DOHH2 (cell line): ENCODE measurements around the gene SLC9A7.

ENCODE experiments used
- H3F3A ChIP-seq: fragments of 200-600 bp; sonication (generic), shearing (Covaris generic); 2 replicates; pipeline ENCODE4 v1.6.0; 2016; ENCODE audit warnings: antibody characterized with exemption, mild to moderate bottlenecking; ENCODE audit not compliant: control insufficient read depth, insufficient read depth
- H3K27ac ChIP-seq: fragments of 200-600 bp; sonication (generic); 2 replicates; pipeline ENCODE4 v1.5.1; 2014; ENCODE audit warnings: low read depth, mild to moderate bottlenecking, low read length, moderate library complexity
- H3K27me3 ChIP-seq: fragments of 200-600 bp; sonication (generic); 2 replicates; pipeline ENCODE4 v1.6.1; 2014; ENCODE audit warnings: mild to moderate bottlenecking, low read length, mixed read lengths; ENCODE audit not compliant: control insufficient read depth
- H3K36me3 ChIP-seq: fragments of 200-600 bp; sonication (generic); 2 replicates; pipeline ENCODE4 v1.6.1; 2014; ENCODE audit warnings: mild to moderate bottlenecking, low read length, moderate library complexity, mixed read lengths; ENCODE audit not compliant: control insufficient read depth
- H3K4me1 ChIP-seq: fragments of 200-600 bp; sonication (generic); 2 replicates; pipeline ENCODE4 v1.6.1; 2014; ENCODE audit warnings: mild to moderate bottlenecking, low read length, mixed read lengths; ENCODE audit not compliant: control insufficient read depth
- H3K4me2 ChIP-seq: fragments of 200-600 bp; sonication (generic); 2 replicates; pipeline ENCODE4 v1.6.0; 2014; ENCODE audit warnings: mild to moderate bottlenecking, low read length, moderate library complexity
- H3K4me3 ChIP-seq: fragments of 200-600 bp; sonication (generic); 2 replicates; pipeline ENCODE4 v1.5.1; 2014; ENCODE audit warnings: mild to moderate bottlenecking, low read length, mixed read lengths
- H3K79me2 ChIP-seq: fragments of 200-600 bp; sonication (generic); 2 replicates; pipeline ENCODE4 v1.6.1; 2014; ENCODE audit warnings: mild to moderate bottlenecking, low read length, mixed read lengths; ENCODE audit not compliant: control insufficient read depth
- H3K9me2 ChIP-seq: fragments of 200-600 bp; sonication (generic); replicated peaks from 2 replicates; pipeline ENCODE4 v1.6.1; 2014; ENCODE audit warnings: mild to moderate bottlenecking, low read length, mixed read lengths; ENCODE audit not compliant: control insufficient read depth
- H3K9me3 ChIP-seq: fragments of 200-600 bp; sonication (generic); 2 replicates; pipeline ENCODE4 v1.6.1; 2014; ENCODE audit warnings: antibody characterized with exemption, low read length, mixed read lengths; ENCODE audit not compliant: control insufficient read depth, insufficient read depth
- H4K20me1 ChIP-seq: fragments of 200-600 bp; sonication (generic); 2 replicates; pipeline ENCODE4 v1.6.0; 2014; ENCODE audit warnings: low read depth, mild to moderate bottlenecking, antibody characterized with exemption, low read length, moderate library complexity; ENCODE audit not compliant: control insufficient read depth, insufficient read depth
- CTCF ChIP-seq: fragments of 200-600 bp; sonication (generic); IDR thresholded peaks from one replicate; pipeline ENCODE4 v1.5.1; 2014; ENCODE audit warnings: antibody characterized with exemption, mild to moderate bottlenecking, low read depth, low read length; ENCODE audit not compliant: poor library complexity, severe bottlenecking
- EZH2phosphoT487 ChIP-seq: fragments of 200-600 bp; sonication (generic); IDR thresholded peaks from 2 replicates; pipeline ENCODE4 v1.6.1; 2017; ENCODE audit warnings: borderline replicate concordance, mild to moderate bottlenecking, antibody characterized with exemption, low read length, moderate library complexity, mixed read lengths

The SLC9A7 gene

GRCh38 chrX:46715530-46715929 is 43.4 kb downstream of the SLC9A7 start:
- Histone ChIP-seq H3K4me2 (no peak overlapping the region), H3K36me3 (0 out of 2 replicates have a peak, but pooled peaks cover 2% of the 10 kb centered on the region), H3K79me2 (peaks cover 45% of the 10 kb centered on the region), H3F3A (peaks cover 7% of the 10 kb centered on the region; the same call in 1 of the 2 replicates), H3K27ac (no peak overlapping the region), H3K4me1 (peaks cover 66% of the 10 kb centered on the region), H3K27me3 (no peaks in the 10 kb centered on the region), H4K20me1 (no peaks in the 10 kb centered on the region), H3K9me2 (no peaks in the 10 kb centered on the region), H3K4me3 (no peak overlapping the region), H3K9me3 (no peaks in the 10 kb centered on the region)
- no peak for TF ChIP-seq CTCF
- TF ChIP-seq EZH2phosphoT487: no peak

- peak overlapping the region; percentile 60 for H3K4me2 ChIP-seq
- H3K4me1 ChIP-seq: peaks cover 72% of the 10 kb centered on the region
- no peaks in the 10 kb centered on the region for H3K27me3 ChIP-seq
- H3K27ac ChIP-seq: peak overlapping the region; percentile 73
- H3K9me3 ChIP-seq: no peaks in the 10 kb centered on the region
- H3K36me3 ChIP-seq: 0 out of 2 replicates have a peak, but pooled peaks cover 2% of the 10 kb centered on the region
- H3K4me3 ChIP-seq: peak overlapping the region; percentile 44
- peaks cover 7% of the 10 kb centered on the region; the same call in 1 of the 2 replicates for H3F3A ChIP-seq
- no peaks in the 10 kb centered on the region for H3K9me2 ChIP-seq
- H4K20me1 ChIP-seq: no peaks in the 10 kb centered on the region
- peaks cover 44% of the 10 kb centered on the region for H3K79me2 ChIP-seq
- TF ChIP-seq EZH2phosphoT487 (no peak), CTCF (no peak)
These were observed 45.0 kb downstream of the SLC9A7 start for GRCh38 chrX:46713672-46714490.

- H3K4me1 ChIP-seq: peaks cover 72% of the 10 kb centered on the region
- H3K36me3 ChIP-seq: 0 out of 2 replicates have a peak, but pooled peaks cover 2% of the 10 kb centered on the region
- H3K27me3 ChIP-seq: no peaks in the 10 kb centered on the region
- H3K9me2 ChIP-seq: no peaks in the 10 kb centered on the region
- peak overlapping the region; percentile 60 for H3K4me2 ChIP-seq
- peaks cover 7% of the 10 kb centered on the region; the same call in 1 of the 2 replicates for H3F3A ChIP-seq
- TF ChIP-seq CTCF (no peak), EZH2phosphoT487 (no peak)
- H3K79me2 ChIP-seq: peaks cover 44% of the 10 kb centered on the region
- no peaks in the 10 kb centered on the region for H4K20me1 ChIP-seq
- no peaks in the 10 kb centered on the region for H3K9me3 ChIP-seq
- peak overlapping the region; percentile 73 for H3K27ac ChIP-seq
- H3K4me3 ChIP-seq: peak overlapping the region; percentile 51
These were observed 46.2 kb downstream of the SLC9A7 start for GRCh38 chrX:46712764-46713163.
